Loucy (cell line): ENCODE results near the gene ARHGAP26.

ENCODE experiments used
- CTCF ChIP-seq: fragments of 200-600 bp; sonication (generic); conservative IDR thresholded peaks from 2 replicates; pipeline ENCODE4 v1.5.1; 2014; ENCODE audit warnings: mild to moderate bottlenecking, antibody characterized with exemption, low read length
- EZH2phosphoT487 ChIP-seq: fragments of 200-600 bp; IDR thresholded peaks from 2 replicates; pipeline ENCODE4 v1.6.1; 2018; ENCODE audit warnings: antibody characterized with exemption, mild to moderate bottlenecking, moderate library complexity, borderline replicate concordance

GRCh38 chr5:143204474-143205246 is 434.5 kb downstream of the ARHGAP26 start:
- TF ChIP-seq CTCF (no peak), EZH2phosphoT487 (no peak)
